ENCODE results near the gene SYTL3. TPM values are rescaled to one million over a fixed set of nuclear protein-coding genes. Genes with fewer than 3 reads are reported as not detected.

The SYTL3 gene
- total RNA-seq, 6 donors from 2014 or later: 10.3 to 28.3 (median 20.0) TPM

GRCh38 chr6:158757753-158758090, 107.9 kb downstream of the SYTL3 start:
- H3K9me3 ChIP-seq: no peaks in the 10 kb centered on the region
- no peaks in the 10 kb centered on the region for H3K4me1 ChIP-seq
- H3K36me3 ChIP-seq: peaks cover 0 to 22% (median 0%) of the 10 kb centered on the region in 4 donors
- ATAC-seq (ENCODE audit: low FRiP score in 2 of 2): no peak
- H3K27me3 ChIP-seq: no peaks in the 10 kb centered on the region
- H3K4me3 ChIP-seq: no peak overlapping the region
- 81 to 88% methylated on average over 9 of the region's 9 CpGs for WGBS, 2 donors
- no peak for DNase-seq
- no peak overlapping the region for H3K27ac ChIP-seq
- TF ChIP-seq POLR2A (IDR thresholded peaks at IDR 0.05): no peak

GRCh38 chr6:158758451-158758860, 108.6 kb downstream of the SYTL3 start:
- WGBS, 2 donors: 71% methylated on average over 9 of the region's 9 CpGs
- Histone ChIP-seq H3K9me3 (no peaks in the 10 kb centered on the region), H3K27ac (no peak overlapping the region), H3K27me3 (no peaks in the 10 kb centered on the region), H3K4me1 (no peaks in the 10 kb centered on the region), H3K4me3 (no peak overlapping the region), H3K36me3 (peaks cover 0 to 22% (median under 1%) of the 10 kb centered on the region in 4 donors)
- ATAC-seq (ENCODE audit: low FRiP score in 2 of 2): no peak
- DNase-seq: no peak
- no peak for TF ChIP-seq CTCF (IDR thresholded peaks at IDR 0.05)
- TF ChIP-seq POLR2AphosphoS5 (IDR thresholded peaks at IDR 0.05): no peak
- TF ChIP-seq POLR2A (IDR thresholded peaks at IDR 0.05): no peak
- TF ChIP-seq EP300 (IDR thresholded peaks at IDR 0.05): no peak

- ATAC-seq (ENCODE audit: low FRiP score in 2 of 2) (no peak), DNase-seq (no peak)
- H3K27ac ChIP-seq: no peak overlapping the region
- peaks cover 0 to 22% (median 2%) of the 10 kb centered on the region in 4 donors for H3K36me3 ChIP-seq
- H3K27me3 ChIP-seq: no peaks in the 10 kb centered on the region
- no peaks in the 10 kb centered on the region for H3K4me1 ChIP-seq
- WGBS, 2 donors: 82 to 83% methylated on average over 8 to 18 of the region's 18 CpGs
- H3K4me3 ChIP-seq: no peak overlapping the region
- no peak for TF ChIP-seq CTCF (IDR thresholded peaks at IDR 0.05)
- no peaks in the 10 kb centered on the region for H3K9me3 ChIP-seq
Measured at GRCh38 chr6:158758941-158759479, 109.2 kb downstream of the SYTL3 start.

GRCh38 chr6:158759966-158760617, 110.2 kb downstream of the SYTL3 start:
- DNase-seq (no peak), ATAC-seq (ENCODE audit: low FRiP score in 2 of 2) (peak in 1 of 2 donors; percentile 14)
- no peak for TF ChIP-seq POLR2AphosphoS5 (IDR thresholded peaks at IDR 0.05)
- TF ChIP-seq POLR2A (IDR thresholded peaks at IDR 0.05): no peak
- no peak for TF ChIP-seq EP300 (IDR thresholded peaks at IDR 0.05)
- no peak for TF ChIP-seq CTCF (IDR thresholded peaks at IDR 0.05)
- Histone ChIP-seq H3K36me3 (peaks cover 2 to 32% (median 10%) of the 10 kb centered on the region in 4 donors), H3K9me3 (no peaks in the 10 kb centered on the region), H3K4me1 (no peaks in the 10 kb centered on the region), H3K27ac (no peak overlapping the region), H3K4me3 (no peak overlapping the region), H3K27me3 (no peaks in the 10 kb centered on the region)
- 79 to 85% methylated on average over 5 to 7 of the region's 7 CpGs for WGBS, 2 donors

- Histone ChIP-seq H3K36me3 (peaks cover 6 to 38% (median 17%) of the 10 kb centered on the region in 4 donors), H3K9me3 (no peaks in the 10 kb centered on the region), H3K4me1 (no peaks in the 10 kb centered on the region), H3K27me3 (no peaks in the 10 kb centered on the region), H3K27ac (no peak overlapping the region), H3K4me3 (no peak overlapping the region)
- WGBS, 2 donors: 71 to 83% methylated on average over 12 to 17 of the region's 17 CpGs
- TF ChIP-seq CTCF (IDR thresholded peaks at IDR 0.05): no peak
- no peak for TF ChIP-seq POLR2AphosphoS5 (IDR thresholded peaks at IDR 0.05)
- TF ChIP-seq EP300 (IDR thresholded peaks at IDR 0.05): no peak
- no peak for TF ChIP-seq POLR2A (IDR thresholded peaks at IDR 0.05)
- DNase-seq: no peak
- peak in 1 of 2 donors; percentile 7 for ATAC-seq (ENCODE audit: low FRiP score in 2 of 2)
Measured at GRCh38 chr6:158760618-158761250, 110.9 kb downstream of the SYTL3 start.

Data from upper lobe of left lung (tissue), 6 donors.